Measurements from ENCODE around the gene ASAP3.

GRCh38 chr1:23383577-23384311, 100.2 kb downstream of the ASAP3 start:
- TF ChIP-seq, protein P1, sequence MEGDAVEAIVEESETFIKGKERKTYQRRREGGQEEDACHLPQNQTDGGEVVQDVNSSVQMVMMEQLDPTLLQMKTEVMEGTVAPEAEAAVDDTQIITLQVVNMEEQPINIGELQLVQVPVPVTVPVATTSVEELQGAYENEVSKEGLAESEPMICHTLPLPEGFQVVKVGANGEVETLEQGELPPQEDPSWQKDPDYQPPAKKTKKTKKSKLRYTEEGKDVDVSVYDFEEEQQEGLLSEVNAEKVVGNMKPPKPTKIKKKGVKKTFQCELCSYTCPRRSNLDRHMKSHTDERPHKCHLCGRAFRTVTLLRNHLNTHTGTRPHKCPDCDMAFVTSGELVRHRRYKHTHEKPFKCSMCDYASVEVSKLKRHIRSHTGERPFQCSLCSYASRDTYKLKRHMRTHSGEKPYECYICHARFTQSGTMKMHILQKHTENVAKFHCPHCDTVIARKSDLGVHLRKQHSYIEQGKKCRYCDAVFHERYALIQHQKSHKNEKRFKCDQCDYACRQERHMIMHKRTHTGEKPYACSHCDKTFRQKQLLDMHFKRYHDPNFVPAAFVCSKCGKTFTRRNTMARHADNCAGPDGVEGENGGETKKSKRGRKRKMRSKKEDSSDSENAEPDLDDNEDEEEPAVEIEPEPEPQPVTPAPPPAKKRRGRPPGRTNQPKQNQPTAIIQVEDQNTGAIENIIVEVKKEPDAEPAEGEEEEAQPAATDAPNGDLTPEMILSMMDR (IDR thresholded peaks at IDR 0.05; ENCODE audit: poor library complexity), result no peak
- no peak for TF ChIP-seq EZH2phosphoT487 (IDR thresholded peaks at IDR 0.05; ENCODE audit: low read depth, severe bottlenecking, unreplicated experiment)

Data from hepatocyte (in vitro differentiated cells).